ENCODE data around the gene ITGA4. TPM values are rescaled to one million over a fixed set of nuclear protein-coding genes. Genes with fewer than 3 reads are reported as not detected.
"Not testable (repeated sequence)": the region's sequence is repeated elsewhere in the genome, so short reads cannot be mapped to it uniquely, and the experiment has no call there.

The ITGA4 gene
- total and polyA plus RNA-seq, 7 donors: 1.8 to 15.6 (median 11.4) TPM

- no peaks in the 10 kb centered on the region for H3K4me1 ChIP-seq
- H3K27me3 ChIP-seq: no peaks in the 10 kb centered on the region
- WGBS, 2 donors: 7 to 43% methylated on average over 3 of the region's 3 CpGs
- no peak overlapping the region for H3K27ac ChIP-seq
- no peak overlapping the region for H3K4me3 ChIP-seq
- H3K9me3 ChIP-seq: no peaks in the 10 kb centered on the region
- H3K36me3 ChIP-seq: no peaks in the 10 kb centered on the region
- TF ChIP-seq POLR2A (IDR thresholded peaks at IDR 0.05) (no peak), POLR2AphosphoS5 (IDR thresholded peaks at IDR 0.05) (no peak), CTCF (IDR thresholded peaks at IDR 0.05) (no peak), EP300 (IDR thresholded peaks at IDR 0.05) (no peak)
- no peak for DNase-seq
- intact Hi-C loops (cut with DNase I): no loop called here
These were observed 15.5 kb upstream of the ITGA4 start for GRCh38 chr2:181441670-181442069.

- Histone ChIP-seq H3K27ac (no peak overlapping the region), H3K4me3 (no peak overlapping the region), H3K4me1 (no peaks in the 10 kb centered on the region), H3K9me3 (no peaks in the 10 kb centered on the region), H3K36me3 (no peaks in the 10 kb centered on the region), H3K27me3 (no peaks in the 10 kb centered on the region)
- WGBS, 2 donors: 74 to 85% methylated on average over 2 of the region's 2 CpGs
- DNase-seq: no peak
- intact Hi-C loops (cut with DNase I): no loop called here
- TF ChIP-seq POLR2AphosphoS5 (IDR thresholded peaks at IDR 0.05) (no peak), POLR2A (IDR thresholded peaks at IDR 0.05) (no peak), CTCF (IDR thresholded peaks at IDR 0.05) (no peak), EP300 (IDR thresholded peaks at IDR 0.05) (no peak)
These were observed 12.5 kb upstream of the ITGA4 start for GRCh38 chr2:181444654-181445053.

GRCh38 chr2:181446985-181447384 lies 10.2 kb upstream of the ITGA4 start:
- no peak overlapping the region for H3K4me3 ChIP-seq
- WGBS, 2 donors: 65 to 85% methylated on average over 4 of the region's 4 CpGs
- no peak overlapping the region for H3K27ac ChIP-seq
- no peaks in the 10 kb centered on the region for H3K36me3 ChIP-seq
- intact Hi-C loops (cut with DNase I): no loop called here
- no peak for TF ChIP-seq POLR2A (IDR thresholded peaks at IDR 0.05)
- no peak for TF ChIP-seq POLR2AphosphoS5 (IDR thresholded peaks at IDR 0.05)
- H3K27me3 ChIP-seq: no peaks in the 10 kb centered on the region
- no peak for DNase-seq
- no peaks in the 10 kb centered on the region for H3K4me1 ChIP-seq
- H3K9me3 ChIP-seq: no peaks in the 10 kb centered on the region

- intact Hi-C loops (cut with DNase I); H3K4me3 ChIP-seq; H3K27me3 ChIP-seq; H3K27ac ChIP-seq; H3K36me3 ChIP-seq; H3K4me1 ChIP-seq; H3K9me3 ChIP-seq; DNase-seq: not testable (repeated sequence)
These were observed 7.9 kb upstream of the ITGA4 start for GRCh38 chr2:181449278-181449677.

GRCh38 chr2:181454686-181455450 lies 2.3 kb upstream of the ITGA4 start:
- H3K9me3 ChIP-seq: no peaks in the 10 kb centered on the region
- WGBS, 2 donors: 66 to 76% methylated on average over 6 of the region's 6 CpGs
- peaks cover 0 to 41% (median 5%) of the 10 kb centered on the region in 3 donors for H3K27me3 ChIP-seq
- H3K4me3 ChIP-seq: no peak overlapping the region
- DNase-seq: no peak
- peaks cover 0 to 27% (median 17%) of the 10 kb centered on the region in 4 donors for H3K4me1 ChIP-seq
- TF ChIP-seq EP300 (IDR thresholded peaks at IDR 0.05): no peak
- no peak for TF ChIP-seq POLR2A (IDR thresholded peaks at IDR 0.05)
- no peak for TF ChIP-seq POLR2AphosphoS5 (IDR thresholded peaks at IDR 0.05)
- TF ChIP-seq CTCF (IDR thresholded peaks at IDR 0.05): no peak
- H3K27ac ChIP-seq: no peak overlapping the region
- H3K36me3 ChIP-seq: no peaks in the 10 kb centered on the region
- intact Hi-C loops (cut with DNase I): no loop called here

Data from sigmoid colon (tissue), 7 donors.